ENCODE data around the gene AP1M1. TPM values are rescaled to one million over a fixed set of nuclear protein-coding genes. Genes with fewer than 3 reads are reported as not detected.

Gene AP1M1
- polyA plus RNA-seq, 3 donors = 103 to 134 (median 133) TPM

DNA sequence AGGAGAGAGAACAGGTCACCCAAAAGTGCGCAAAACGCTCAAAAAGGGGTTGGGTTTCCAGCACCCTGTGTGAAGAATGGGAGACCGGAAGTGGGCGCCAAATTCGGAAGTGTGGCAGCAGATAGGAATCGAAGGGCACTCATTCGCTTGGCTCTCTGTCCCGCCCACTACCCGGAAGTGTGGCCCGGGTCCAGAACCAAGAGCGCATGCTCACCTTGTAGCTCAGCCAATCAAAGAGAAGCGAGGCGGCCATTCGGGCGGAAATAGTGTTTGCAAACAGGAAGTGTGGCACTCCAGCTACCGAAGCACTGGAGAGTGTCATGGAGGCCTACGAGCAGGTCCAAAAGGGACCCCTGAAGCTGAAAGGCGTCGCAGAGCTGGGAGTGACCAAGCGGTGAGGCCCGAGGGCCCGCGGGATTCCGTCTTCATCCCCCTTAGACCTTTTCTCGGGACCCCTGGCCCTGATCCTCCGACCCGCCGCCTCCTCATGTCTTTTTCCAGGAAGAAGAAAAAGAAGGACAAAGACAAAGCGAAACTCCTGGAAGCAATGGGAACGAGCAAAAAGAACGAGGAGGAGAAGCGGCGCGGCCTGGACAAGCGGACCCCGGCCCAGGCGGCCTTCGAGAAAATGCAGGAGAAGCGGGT is 12.5 kb upstream of the AP1M1 start, which contains the start of gene FAM32A:
FAM32A (plus strand) TSS at position 288 of the 645 bp plus-strand sequence; CDS start at position 321, 33 bp downstream.
- Histone ChIP-seq H3K79me2 (ENCODE audit: insufficient read depth, low read length) (peaks cover 49% of the 10 kb centered on the region), H3K27ac (ENCODE audit: low read depth in 1 of 2, low read length in 2 of 2) (peak within 1 kb of the TSS; percentile 20 to 87), H3K4me3 (replicated peaks in 1 of 3; ENCODE audit: low read depth in 2 of 3, low read length in 3 of 3) (peak within 1 kb of the TSS; percentile 66 to 97 (median 90)), H3K4me1 (ENCODE audit: control insufficient read depth in 1 of 2, insufficient read depth in 2 of 2, low read length in 2 of 2) (peaks cover 16 to 34% of the 10 kb centered on the region in 2 donors), H2AFZ (ENCODE audit: insufficient read depth, low read depth, low read length, poor library complexity, severe bottlenecking) (peak within 1 kb of the TSS; percentile 91), H3K36me3 (replicated peaks in 1 of 2; ENCODE audit: control insufficient read depth in 1 of 2, insufficient read depth in 2 of 2, low read length in 2 of 2) (peaks cover 21 to 35% of the 10 kb centered on the region in 2 donors), H3K4me2 (replicated peaks; ENCODE audit: extremely low read depth, low read length, poor library complexity, severe bottlenecking) (peak within 1 kb of the TSS; percentile 92), H3K9ac (ENCODE audit: insufficient read depth, low read length, poor library complexity, severe bottlenecking) (peak within 1 kb of the TSS; percentile 91), H4K20me1 (ENCODE audit: insufficient read depth, low read length) (peaks cover 40% of the 10 kb centered on the region), H3K9me3 (replicated peaks in 1 of 2; ENCODE audit: control insufficient read depth in 1 of 2, insufficient read depth in 1 of 2, low read length in 2 of 2) (no peaks in the 10 kb centered on the region), H3K27me3 (ENCODE audit: control insufficient read depth in 2 of 2, insufficient read depth in 2 of 2, low read length in 2 of 2) (no peaks in the 10 kb centered on the region)
- intact Hi-C loops (cut with micrococcal nuclease) = loop anchor here (2.0 to 10.0 kb wide), 3 partner anchors 74 to 560 kb away; partner anchors contain the start of gene RAB8A (in 1 of the 2)
- TF ChIP-seq, protein P1, sequence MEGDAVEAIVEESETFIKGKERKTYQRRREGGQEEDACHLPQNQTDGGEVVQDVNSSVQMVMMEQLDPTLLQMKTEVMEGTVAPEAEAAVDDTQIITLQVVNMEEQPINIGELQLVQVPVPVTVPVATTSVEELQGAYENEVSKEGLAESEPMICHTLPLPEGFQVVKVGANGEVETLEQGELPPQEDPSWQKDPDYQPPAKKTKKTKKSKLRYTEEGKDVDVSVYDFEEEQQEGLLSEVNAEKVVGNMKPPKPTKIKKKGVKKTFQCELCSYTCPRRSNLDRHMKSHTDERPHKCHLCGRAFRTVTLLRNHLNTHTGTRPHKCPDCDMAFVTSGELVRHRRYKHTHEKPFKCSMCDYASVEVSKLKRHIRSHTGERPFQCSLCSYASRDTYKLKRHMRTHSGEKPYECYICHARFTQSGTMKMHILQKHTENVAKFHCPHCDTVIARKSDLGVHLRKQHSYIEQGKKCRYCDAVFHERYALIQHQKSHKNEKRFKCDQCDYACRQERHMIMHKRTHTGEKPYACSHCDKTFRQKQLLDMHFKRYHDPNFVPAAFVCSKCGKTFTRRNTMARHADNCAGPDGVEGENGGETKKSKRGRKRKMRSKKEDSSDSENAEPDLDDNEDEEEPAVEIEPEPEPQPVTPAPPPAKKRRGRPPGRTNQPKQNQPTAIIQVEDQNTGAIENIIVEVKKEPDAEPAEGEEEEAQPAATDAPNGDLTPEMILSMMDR (IDR thresholded peaks at IDR 0.05) = no peak
- Mint-ChIP-seq H3K27ac (peak within 1 kb of the TSS; percentile 94 to 97 (median 95)), H3K9me3 (peaks cover 0 to 3% (median 0%) of the 10 kb centered on the region in 7 donors), H3K4me1 (peaks cover 27% of the 10 kb centered on the region), H3K27me3 (ENCODE audit: low read depth in 3 of 3) (no peaks in the 10 kb centered on the region), H3K4me3 (peak within 1 kb of the TSS; percentile 92 to 98), H3K36me3 (peaks cover 27 to 42% of the 10 kb centered on the region in 2 donors)
- DNase-seq = peak; percentile 99 to 100 (median 99)
- WGBS (ENCODE audit: insufficient coverage) = 0% methylated on average over 39 of the region's 39 CpGs

DNA sequence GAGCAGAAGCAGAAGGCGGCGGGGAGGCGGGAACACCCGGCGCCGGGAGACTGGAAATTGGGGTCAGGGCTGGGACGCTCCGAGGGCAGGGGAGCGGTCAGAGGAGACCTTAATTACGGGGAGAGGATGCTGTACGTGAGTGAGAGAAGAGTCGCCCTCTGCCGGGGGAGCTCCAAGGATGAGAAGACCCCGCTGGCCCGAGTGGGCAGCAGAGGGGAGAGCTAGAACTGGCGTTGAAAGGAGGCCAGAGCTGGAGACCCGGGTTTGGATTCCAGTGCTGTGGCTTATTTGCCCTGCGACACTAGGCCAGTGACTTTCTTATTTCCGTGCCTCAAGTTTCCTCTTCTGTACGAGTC is 12.0 kb upstream of the AP1M1 start:
- Histone ChIP-seq H3K9me3 (replicated peaks in 1 of 2; ENCODE audit: control insufficient read depth in 1 of 2, insufficient read depth in 1 of 2, low read length in 2 of 2) (no peaks in the 10 kb centered on the region), H3K9ac (ENCODE audit: insufficient read depth, low read length, poor library complexity, severe bottlenecking) (peak overlapping the region; percentile 91), H2AFZ (ENCODE audit: insufficient read depth, low read depth, low read length, poor library complexity, severe bottlenecking) (peak overlapping the region; percentile 91), H3K27me3 (ENCODE audit: control insufficient read depth in 2 of 2, insufficient read depth in 2 of 2, low read length in 2 of 2) (no peaks in the 10 kb centered on the region), H4K20me1 (ENCODE audit: insufficient read depth, low read length) (peaks cover 44% of the 10 kb centered on the region), H3K4me1 (ENCODE audit: control insufficient read depth in 1 of 2, insufficient read depth in 2 of 2, low read length in 2 of 2) (peaks cover 16 to 34% of the 10 kb centered on the region in 2 donors), H3K79me2 (ENCODE audit: insufficient read depth, low read length) (peaks cover 51% of the 10 kb centered on the region), H3K36me3 (replicated peaks in 1 of 2; ENCODE audit: control insufficient read depth in 1 of 2, insufficient read depth in 2 of 2, low read length in 2 of 2) (peaks cover 26 to 40% of the 10 kb centered on the region in 2 donors), H3K27ac (ENCODE audit: low read depth in 1 of 2, low read length in 2 of 2) (peak overlapping the region; percentile 20 to 87), H3K4me2 (replicated peaks; ENCODE audit: extremely low read depth, low read length, poor library complexity, severe bottlenecking) (peak overlapping the region; percentile 92), H3K4me3 (replicated peaks in 1 of 3; ENCODE audit: low read depth in 2 of 3, low read length in 3 of 3) (peak overlapping the region; percentile 66 to 97 (median 90))
- peaks cover 27% of the 10 kb centered on the region for H3K4me1 Mint-ChIP-seq
- TF ChIP-seq, protein P1 (IDR thresholded peaks at IDR 0.05) = peak; percentile 31
- H3K36me3 Mint-ChIP-seq = peaks cover 32 to 47% of the 10 kb centered on the region in 2 donors
- H3K27me3 Mint-ChIP-seq (ENCODE audit: low read depth in 3 of 3) = no peaks in the 10 kb centered on the region
- peak overlapping the region; percentile 92 to 98 for H3K4me3 Mint-ChIP-seq
- under 1% methylated on average over 18 of the region's 20 CpGs for WGBS (ENCODE audit: insufficient coverage)
- peaks cover 0 to 3% (median 0%) of the 10 kb centered on the region in 7 donors for H3K9me3 Mint-ChIP-seq
- peak overlapping the region; percentile 94 to 97 (median 95) for H3K27ac Mint-ChIP-seq
- intact Hi-C loops (cut with micrococcal nuclease) = loop anchor here (2.0 to 10.0 kb wide), 3 partner anchors 75 to 561 kb away; partner anchors contain the start of gene RAB8A (in 1 of the 2)
- peak in 2 of 3 donors; percentile 30 to 43 for DNase-seq
